Kidney glomerular epithelial cell (primary cell): ENCODE measurements around the gene SIT1.
A peak's percentile ranks its signal among the peaks of the same experiment; 100 is the strongest.

Experiments
- DNase-seq: peaks from one replicate; lab custom pipeline; 2025; lab: John Stamatoyannopoulos, UW

The SIT1 gene

GRCh38 chr9:35682520-35683315, 32.0 kb upstream of the SIT1 start:
- no peak for DNase-seq

- DNase-seq, result no peak
These were observed 31.3 kb upstream of the SIT1 start for GRCh38 chr9:35682051-35682450.

GRCh38 chr9:35681341-35682002, 30.7 kb upstream of the SIT1 start:
- DNase-seq, result no peak

GRCh38 chr9:35680331-35681105, 29.8 kb upstream of the SIT1 start:
- no peak for DNase-seq

- no peak for DNase-seq
These were observed 29.1 kb upstream of the SIT1 start for GRCh38 chr9:35679766-35680330.

- DNase-seq, result no peak
These were observed 28.4 kb upstream of the SIT1 start for GRCh38 chr9:35679091-35679490.

GRCh38 chr9:35675732-35676392, 25.1 kb upstream of the SIT1 start:
- no peak for DNase-seq

GRCh38 chr9:35675204-35675603, 24.5 kb upstream of the SIT1 start:
- DNase-seq, result no peak

- DNase-seq, result no peak
These were observed 23.3 kb upstream of the SIT1 start for GRCh38 chr9:35674025-35674361.

GRCh38 chr9:35673132-35674024, 22.6 kb upstream of the SIT1 start, which contains the start of gene CA9:
CA9 (plus strand) TSS chr9:35673928; CDS start chr9:35673960, 32 bp downstream.
- no peak for DNase-seq

- peak; percentile 68 for DNase-seq
These were observed 18.8 kb upstream of the SIT1 start for GRCh38 chr9:35669331-35670145.

- no peak for DNase-seq
These were observed 17.2 kb upstream of the SIT1 start for GRCh38 chr9:35667939-35668338.

GRCh38 chr9:35666549-35666948, 15.8 kb upstream of the SIT1 start:
- DNase-seq, result no peak

GRCh38 chr9:35666045-35666444, 15.3 kb upstream of the SIT1 start:
- DNase-seq, result peak; percentile 5

- DNase-seq, result no peak
These were observed 14.7 kb upstream of the SIT1 start for GRCh38 chr9:35665471-35665818.

- DNase-seq, result peak; percentile 75
These were observed 14.1 kb upstream of the SIT1 start, which contains the start of gene ARHGEF39 for GRCh38 chr9:35664531-35665470. ARHGEF39 (minus strand) TSS chr9:35665195; CDS start chr9:35665169, 26 bp downstream.

- no peak for DNase-seq
These were observed 11.7 kb upstream of the SIT1 start for GRCh38 chr9:35662437-35662836.

- no peak for DNase-seq
These were observed 11.1 kb upstream of the SIT1 start for GRCh38 chr9:35661756-35662350.
